GM23338 (cell line): ENCODE results near the gene NEDD4. TPM values are rescaled to one million over a fixed set of nuclear protein-coding genes. Genes with fewer than 3 reads are reported as not detected.

Experiments
- ATAC-seq: fragments of 200-7000 bp; cut with Tn5 transposase; 3 replicates; pipeline ENCODE4 v1.9.1; 2020
- DNase-seq: peaks from one replicate; pipeline ENCODE4 v3.0.0-alpha.2; 2015; ENCODE audit warnings: low spot score
- H2AFZ ChIP-seq: fragments of 200-600 bp; sonication (generic); 2 replicates; pipeline ENCODE4 v1.8.0; 2016; ENCODE audit warnings: antibody characterized with exemption, mild to moderate bottlenecking, moderate library complexity
- H3F3A ChIP-seq: fragments of 200-600 bp; sonication (generic); replicated peaks from 2 replicates; pipeline ENCODE4 v1.8.0; 2017; ENCODE audit warnings: antibody characterized with exemption, mixed run types, low read depth
- H3K27ac ChIP-seq: fragments of 200-600 bp; sonication (generic); 2 replicates; pipeline ENCODE4 v1.6.1; 2016; ENCODE audit warnings: low read depth
- H3K27me3 ChIP-seq: fragments of 200-600 bp; sonication (generic); 2 replicates; pipeline ENCODE4 v1.8.0; 2016; ENCODE audit warnings: mild to moderate bottlenecking, mixed run types, moderate library complexity; ENCODE audit not compliant: insufficient read depth
- H3K36me3 ChIP-seq: fragments of 200-600 bp; sonication (generic); 2 replicates; pipeline ENCODE4 v1.8.0; 2016; ENCODE audit warnings: mild to moderate bottlenecking; ENCODE audit not compliant: insufficient read depth
- H3K4me1 ChIP-seq: fragments of 200-600 bp; sonication (generic); 2 replicates; pipeline ENCODE4 v1.8.0; 2016; ENCODE audit warnings: mild to moderate bottlenecking, moderate library complexity; ENCODE audit not compliant: insufficient read depth
- H3K4me2 ChIP-seq: fragments of 200-600 bp; sonication (generic); 2 replicates; pipeline ENCODE4 v1.7.1; 2017; ENCODE audit warnings: mixed run types
- H3K4me3 ChIP-seq: fragments of 200-600 bp; sonication (generic); 2 replicates; pipeline ENCODE4 v1.6.1; 2016; ENCODE audit warnings: mixed run types
- H3K79me2 ChIP-seq: fragments of 200-600 bp; sonication (generic); replicated peaks from 2 replicates; pipeline ENCODE4 v1.8.0; 2017; ENCODE audit warnings: mild to moderate bottlenecking; ENCODE audit not compliant: insufficient read depth
- H3K9me2 ChIP-seq: fragments of 200-600 bp; sonication (generic); 2 replicates; pipeline ENCODE4 v1.8.0; 2017; ENCODE audit not compliant: insufficient read depth
- H4K20me1 ChIP-seq: fragments of 200-600 bp; sonication (generic); replicated peaks from 2 replicates; pipeline ENCODE4 v1.8.0; 2017; ENCODE audit warnings: mild to moderate bottlenecking; ENCODE audit not compliant: insufficient read depth
- H3K27ac Mint-ChIP-seq: 2 replicates; pipeline ENCODE4 v1.8.0; 2020; ENCODE audit warnings: inconsistent platforms, mild to moderate bottlenecking, moderate library complexity, mixed read lengths
- H3K27me3 Mint-ChIP-seq: 3 replicates; pipeline ENCODE4 v1.8.0; 2022; ENCODE audit warnings: low read depth, mild to moderate bottlenecking, moderate library complexity, mixed read lengths, inconsistent platforms; ENCODE audit not compliant: insufficient read depth, poor library complexity
- H3K36me3 Mint-ChIP-seq: 3 replicates; pipeline ENCODE4 v1.8.0; 2021; ENCODE audit warnings: low read depth, mild to moderate bottlenecking, inconsistent platforms, moderate library complexity, mixed read lengths
- H3K4me1 Mint-ChIP-seq: 3 replicates; pipeline ENCODE4 v1.8.0; 2020; ENCODE audit warnings: mild to moderate bottlenecking, inconsistent platforms, mixed read lengths
- H3K4me3 Mint-ChIP-seq: 3 replicates; pipeline ENCODE4 v1.8.0; 2021; ENCODE audit warnings: moderate library complexity, mild to moderate bottlenecking, inconsistent platforms, mixed read lengths
- H3K9me3 Mint-ChIP-seq: 3 replicates; pipeline ENCODE4 v1.8.0; 2020; ENCODE audit warnings: moderate library complexity, mild to moderate bottlenecking, inconsistent platforms, mixed read lengths
- CTCF ChIP-seq, 2 experiments: fragments of 200-600 bp in 1 of 2; sonication (generic) in 1 of 2; conservative IDR thresholded peaks; 2 replicates each; pipeline versions ENCODE4 v1.5.1 to v1.6.1; 2016 to 2017; ENCODE audit warnings: antibody characterized with exemption in 2 of 2, low read depth in 2 of 2, mild to moderate bottlenecking in 2 of 2, moderate library complexity in 1 of 2
- ETS1 ChIP-seq: IDR thresholded peaks from 2 replicates; pipeline ENCODE4 v1.6.1; 2016; ENCODE audit warnings: antibody characterized with exemption
- EZH2 ChIP-seq: fragments of 200-600 bp; sonication (generic); IDR thresholded peaks from one replicate; pipeline ENCODE4 v1.8.0; 2017; ENCODE audit warnings: antibody characterized with exemption, mild to moderate bottlenecking, low read depth; ENCODE audit not compliant: unreplicated experiment
- EZH2phosphoT487 ChIP-seq: fragments of 200-600 bp; sonication (generic); IDR thresholded peaks from one replicate; pipeline ENCODE4 v1.8.1; 2018; ENCODE audit warnings: antibody characterized with exemption; ENCODE audit not compliant: unreplicated experiment
- NANOG ChIP-seq: IDR thresholded peaks from 2 replicates; pipeline ENCODE4 v1.6.1; 2016; ENCODE audit warnings: antibody characterized with exemption, borderline replicate concordance
- ZNF114 ChIP-seq: fragments of 250-450 bp; sonication (Bioruptor Pico); IDR thresholded peaks from 2 replicates; pipeline ENCODE4 v1.5.0; 2020; ENCODE audit warnings: mild to moderate bottlenecking, moderate library complexity
- ZNF462 ChIP-seq: fragments of 250-450 bp; sonication (Bioruptor Pico); IDR thresholded peaks from 2 replicates; pipeline ENCODE4 v1.5.0; 2020; ENCODE audit warnings: mild to moderate bottlenecking, moderate library complexity
- polyA plus RNA-seq: library from polyadenylated mRNA; unstranded; fragments of >200 nt; fragmentation: Nextera tagmentation; extraction: Ambion mirVana; gene quantifications from 2 replicates; pipeline ENCODE4 v1.2.1, GENCODE V29; 2016
- total RNA-seq: library from RNA; depleted of rRNA; stranded (reverse); fragments of >200 nt; shearing (Covaris generic); gene quantifications from 2 replicates; pipeline ENCODE4 v1.2.3, GENCODE V29; 2014

Gene NEDD4
- total and polyA plus RNA-seq, 2 experiments from 2014 or later = 2.1 to 7.2 TPM

- no peak for TF ChIP-seq ZNF462 (CRISPR knock-in tag)
- no peak for TF ChIP-seq NANOG
- no peak for TF ChIP-seq EZH2phosphoT487
- TF ChIP-seq EZH2 = no peak
- TF ChIP-seq ZNF114 (CRISPR knock-in tag) = no peak
Measured at GRCh38 chr15:55827955-55828354, 165.5 kb downstream of the NEDD4 start (continued).

GRCh38 chr15:55827204-55827603, 166.2 kb downstream of the NEDD4 start:
- DNase-seq = peak; percentile 16
- Histone ChIP-seq H3K27me3 (no peaks in the 10 kb centered on the region), H3K4me2 (no peak overlapping the region), H3K4me3 (no peak overlapping the region), H3K4me1 (no peaks in the 10 kb centered on the region), H2AFZ (no peak overlapping the region), H3F3A (no peaks in the 10 kb centered on the region), H3K36me3 (no peaks in the 10 kb centered on the region), H3K79me2 (no peaks in the 10 kb centered on the region), H3K9me2 (no peaks in the 10 kb centered on the region), H3K27ac (no peak overlapping the region), H4K20me1 (no peaks in the 10 kb centered on the region)
- Mint-ChIP-seq H3K4me3 (no peak overlapping the region), H3K9me3 (no peaks in the 10 kb centered on the region), H3K4me1 (no peaks in the 10 kb centered on the region), H3K27me3 (no peaks in the 10 kb centered on the region), H3K36me3 (no peaks in the 10 kb centered on the region), H3K27ac (no peak overlapping the region)
- ATAC-seq = no peak
- TF ChIP-seq ETS1 = no peak
- no peak for TF ChIP-seq NANOG
- 0 out of 4 replicates have a peak, but pooled peaks of 1 of the 2 experiments have one; percentile 11 for TF ChIP-seq CTCF (conservative IDR thresholded peaks at IDR 0.05; ENCODE audit: low read depth in 2 of 2)
